Tibial artery (tissue), 4 donors: ENCODE results near the gene C22orf42.

Experiments used
- DNase-seq, 2 donors: peaks; one replicate each; pipeline ENCODE4 v3.0.0-alpha.2; 2019
- H3K27ac ChIP-seq, 2 donors: fragments of 200-600 bp; sonication (generic) in 1 of 2; 1 replicate in 1 of 2; 2 replicates in 1 of 2; pipeline ENCODE4 v1.5.1; 2018 to 2019; ENCODE audit warnings: mild to moderate bottlenecking in 1 of 2
- H3K27me3 ChIP-seq, 2 donors: fragments of 200-600 bp; sonication (generic) in 1 of 2; one replicate each; pipeline versions ENCODE4 v1.5.1 to v1.6.0; 2016 to 2019
- H3K36me3 ChIP-seq, 3 donors: fragments of 200-600 bp; sonication (generic) in 2 of 3; one replicate each; pipeline ENCODE4 v1.5.1; 2016 to 2019; ENCODE audit warnings: mild to moderate bottlenecking in 2 of 3
- H3K4me1 ChIP-seq, 4 donors: fragments of 200-600 bp; sonication (generic) in 2 of 4; 1 replicate in 3 of 4; 2 replicates in 1 of 4; pipeline ENCODE4 v1.5.1; 2016 to 2019
- H3K4me3 ChIP-seq, 2 donors: fragments of 200-600 bp; sonication (generic) in 1 of 2; 1 replicate in 1 of 2; 2 replicates in 1 of 2; pipeline ENCODE4 v1.5.1; 2018 to 2019; ENCODE audit warnings: mild to moderate bottlenecking in 2 of 2
- H3K9me3 ChIP-seq, 3 donors: fragments of 200-600 bp; sonication (generic) in 1 of 3; one replicate each; pipeline ENCODE4 v1.5.1; 2016 to 2019
- CTCF ChIP-seq, 2 experiments: fragments of 200-600 bp in 1 of 2; fragments of 450-650 bp in 1 of 2; IDR thresholded peaks; one replicate each; pipeline ENCODE4 v1.5.1; 2017 to 2019; ENCODE audit warnings: antibody characterized with exemption in 2 of 2, mild to moderate bottlenecking in 1 of 2, moderate library complexity in 1 of 2
- intact Hi-C: fragments of 100-400 bp; cut with DNase I; formaldehyde crosslinking; loops from one replicate; pipeline ENCODE4 v1.15.0; 2023; ENCODE audit warnings: low total_unique reads

The C22orf42 gene

GRCh38 chr22:32185821-32186220, 26.7 kb upstream of the C22orf42 start:
- H3K4me3 ChIP-seq: no peak overlapping the region
- H3K4me1 ChIP-seq: no peaks in the 10 kb centered on the region
- H3K27me3 ChIP-seq: peaks cover 0 to 7% of the 10 kb centered on the region in 2 donors
- H3K36me3 ChIP-seq: no peaks in the 10 kb centered on the region
- no peak overlapping the region for H3K27ac ChIP-seq
- intact Hi-C loops: no loop called here
- DNase-seq: peak in 1 of 2 donors; percentile 42
- no peaks in the 10 kb centered on the region for H3K9me3 ChIP-seq
- TF ChIP-seq CTCF (IDR thresholded peaks at IDR 0.05): no peak

- H3K27ac ChIP-seq: no peak overlapping the region
- H3K27me3 ChIP-seq: peaks cover 0 to 7% of the 10 kb centered on the region in 2 donors
- H3K4me1 ChIP-seq: no peaks in the 10 kb centered on the region
- no peaks in the 10 kb centered on the region for H3K36me3 ChIP-seq
- no peak for TF ChIP-seq CTCF (IDR thresholded peaks at IDR 0.05)
- no peak overlapping the region for H3K4me3 ChIP-seq
- intact Hi-C loops: no loop called here
- H3K9me3 ChIP-seq: no peaks in the 10 kb centered on the region
- no peak for DNase-seq
These were observed 24.5 kb upstream of the C22orf42 start for GRCh38 chr22:32183625-32184024.

- intact Hi-C loops: no loop called here
- Histone ChIP-seq H3K4me3 (no peak overlapping the region), H3K36me3 (no peaks in the 10 kb centered on the region), H3K9me3 (no peaks in the 10 kb centered on the region), H3K27me3 (peaks cover 0 to 29% of the 10 kb centered on the region in 2 donors), H3K4me1 (peaks cover 0 to 1% (median 0%) of the 10 kb centered on the region in 4 donors), H3K27ac (no peak overlapping the region)
- no peak for DNase-seq
- no peak for TF ChIP-seq CTCF (IDR thresholded peaks at IDR 0.05)
These were observed 21.9 kb upstream of the C22orf42 start for GRCh38 chr22:32181043-32181442.

- no peak overlapping the region for H3K4me3 ChIP-seq
These were observed 18.2 kb upstream of the C22orf42 start for GRCh38 chr22:32177221-32177765.

GRCh38 chr22:32175683-32176644, 16.9 kb upstream of the C22orf42 start:
- TF ChIP-seq CTCF (IDR thresholded peaks at IDR 0.05): no peak
- Histone ChIP-seq H3K36me3 (no peaks in the 10 kb centered on the region), H3K4me3 (no peak overlapping the region), H3K9me3 (no peaks in the 10 kb centered on the region), H3K27ac (no peak overlapping the region), H3K4me1 (peaks cover 0 to 7% (median 0%) of the 10 kb centered on the region in 4 donors), H3K27me3 (peaks cover 0 to 39% of the 10 kb centered on the region in 2 donors)
- DNase-seq: no peak
- intact Hi-C loops: no loop called here

More at GRCh38 chr22:32177221-32177765, 18.2 kb upstream of the C22orf42 start:
- H3K27me3 ChIP-seq: peaks cover 0 to 41% of the 10 kb centered on the region in 2 donors
- TF ChIP-seq CTCF (IDR thresholded peaks at IDR 0.05): no peak
- H3K27ac ChIP-seq: no peak overlapping the region
- no peaks in the 10 kb centered on the region for H3K36me3 ChIP-seq
- intact Hi-C loops: no loop called here
- H3K9me3 ChIP-seq: no peaks in the 10 kb centered on the region
- H3K4me1 ChIP-seq: peaks cover 0 to 7% (median 0%) of the 10 kb centered on the region in 4 donors
- DNase-seq: no peak
